ENCODE data around the gene CLSTN2. TPM values are rescaled to one million over a fixed set of nuclear protein-coding genes. Genes with fewer than 3 reads are reported as not detected.

CLSTN2 gene
- total and polyA plus RNA-seq, 9 donors: 28.9 to 263 (median 134) TPM

DNA sequence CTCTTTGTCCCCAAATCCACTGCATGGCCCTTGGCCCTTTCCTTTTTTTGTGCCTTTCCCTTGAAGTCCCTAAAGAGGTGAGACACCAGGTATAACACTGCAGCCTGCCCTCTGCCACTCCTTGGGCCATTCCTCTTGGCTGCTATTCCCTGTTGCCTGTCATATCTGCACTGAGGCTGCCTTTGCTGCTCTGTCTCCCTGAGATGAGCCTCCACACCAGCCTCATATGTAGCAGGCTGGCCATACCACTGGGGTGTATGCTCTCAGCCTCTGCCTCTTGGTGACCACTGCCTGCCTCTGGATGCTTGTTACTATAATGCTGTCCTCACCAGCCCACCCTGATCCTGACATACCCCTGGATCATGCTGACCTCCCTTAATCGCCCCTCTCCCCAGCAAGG is 252.0 kb downstream of the CLSTN2 start:
- intact Hi-C loops (cut with DNase I): no loop called here
- no peak overlapping the region for H3K27ac ChIP-seq
- no peak overlapping the region for H3K4me3 ChIP-seq
- WGBS, 3 donors: 100% methylated on average over 1 of the region's 1 CpG
- peaks cover 11% of the 10 kb centered on the region for H3K4me1 ChIP-seq (ENCODE audit: insufficient read depth)
- no peaks in the 10 kb centered on the region for H3K27me3 ChIP-seq
- no peaks in the 10 kb centered on the region for H3K9me3 ChIP-seq
- no peak for TF ChIP-seq EP300 (IDR thresholded peaks at IDR 0.05)
- TF ChIP-seq, protein P1, sequence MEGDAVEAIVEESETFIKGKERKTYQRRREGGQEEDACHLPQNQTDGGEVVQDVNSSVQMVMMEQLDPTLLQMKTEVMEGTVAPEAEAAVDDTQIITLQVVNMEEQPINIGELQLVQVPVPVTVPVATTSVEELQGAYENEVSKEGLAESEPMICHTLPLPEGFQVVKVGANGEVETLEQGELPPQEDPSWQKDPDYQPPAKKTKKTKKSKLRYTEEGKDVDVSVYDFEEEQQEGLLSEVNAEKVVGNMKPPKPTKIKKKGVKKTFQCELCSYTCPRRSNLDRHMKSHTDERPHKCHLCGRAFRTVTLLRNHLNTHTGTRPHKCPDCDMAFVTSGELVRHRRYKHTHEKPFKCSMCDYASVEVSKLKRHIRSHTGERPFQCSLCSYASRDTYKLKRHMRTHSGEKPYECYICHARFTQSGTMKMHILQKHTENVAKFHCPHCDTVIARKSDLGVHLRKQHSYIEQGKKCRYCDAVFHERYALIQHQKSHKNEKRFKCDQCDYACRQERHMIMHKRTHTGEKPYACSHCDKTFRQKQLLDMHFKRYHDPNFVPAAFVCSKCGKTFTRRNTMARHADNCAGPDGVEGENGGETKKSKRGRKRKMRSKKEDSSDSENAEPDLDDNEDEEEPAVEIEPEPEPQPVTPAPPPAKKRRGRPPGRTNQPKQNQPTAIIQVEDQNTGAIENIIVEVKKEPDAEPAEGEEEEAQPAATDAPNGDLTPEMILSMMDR (IDR thresholded peaks at IDR 0.05): no peak
- TF ChIP-seq POLR2A (IDR thresholded peaks at IDR 0.05): no peak
- no peaks in the 10 kb centered on the region for H3K36me3 ChIP-seq
- no peak for DNase-seq

DNA sequence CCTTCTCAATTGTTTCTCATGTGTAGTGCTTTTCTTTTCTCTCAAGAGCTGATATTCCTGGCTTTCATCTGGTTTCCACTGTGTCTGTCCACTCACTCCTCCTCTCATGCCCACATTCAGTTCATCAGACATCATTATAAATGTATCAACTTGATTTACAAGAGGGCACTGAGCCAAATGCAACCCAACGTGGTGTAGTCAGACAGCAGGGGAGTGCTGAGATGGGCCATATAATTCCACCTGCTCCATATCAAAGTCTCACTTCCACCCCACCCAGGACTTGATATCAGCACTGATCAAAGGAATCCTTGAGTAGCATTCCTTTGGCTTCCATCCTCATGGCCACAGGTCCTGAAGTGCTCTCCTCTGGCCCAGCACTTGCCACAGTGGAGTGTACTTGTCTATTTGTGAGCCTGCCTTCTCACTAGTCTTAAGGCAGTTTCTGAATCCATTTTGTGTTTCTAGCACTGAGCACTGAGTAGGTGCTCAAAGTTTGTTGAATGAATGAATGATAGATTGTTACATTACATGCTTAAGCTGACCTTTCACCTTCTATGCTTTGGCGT is 252.8 kb downstream of the CLSTN2 start:
- no peak for DNase-seq

DNA sequence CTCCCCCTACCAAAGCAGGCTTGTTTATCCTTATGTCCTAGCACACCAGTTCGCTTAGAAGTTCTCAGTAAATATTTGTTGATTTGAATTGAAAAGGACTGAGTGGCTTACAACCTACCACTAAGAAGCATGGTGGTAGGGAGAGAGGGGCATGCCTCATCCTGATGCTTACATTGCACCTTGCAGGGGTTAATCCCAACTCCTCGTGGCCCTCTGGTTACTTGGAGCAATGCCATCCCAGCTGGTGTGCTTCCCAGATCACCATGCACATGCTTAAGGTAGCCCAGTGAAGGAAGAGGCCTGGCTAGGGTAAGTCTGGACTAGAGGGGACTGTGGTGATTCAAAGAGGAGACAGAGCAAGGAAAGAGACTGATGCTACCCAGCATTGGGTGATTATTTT is 253.3 kb downstream of the CLSTN2 start:
- peak in 2 of 5 donors; percentile 25 to 33 for DNase-seq
- WGBS, 3 donors: 43 to 55% (median 50%) methylated on average over 2 of the region's 2 CpGs
- no peaks in the 10 kb centered on the region for H3K9me3 ChIP-seq
- H3K27ac ChIP-seq: no peak overlapping the region
- intact Hi-C loops (cut with DNase I): no loop called here
- H3K4me1 ChIP-seq (ENCODE audit: insufficient read depth): peaks cover 11% of the 10 kb centered on the region
- no peak overlapping the region for H3K4me3 ChIP-seq
- no peaks in the 10 kb centered on the region for H3K36me3 ChIP-seq
- no peak for TF ChIP-seq POLR2A (IDR thresholded peaks at IDR 0.05)
- TF ChIP-seq EP300 (IDR thresholded peaks at IDR 0.05): no peak
- TF ChIP-seq, protein P1 (IDR thresholded peaks at IDR 0.05): no peak
- no peaks in the 10 kb centered on the region for H3K27me3 ChIP-seq

More for the DNA sequence above, 252.8 kb downstream of the CLSTN2 start:
- Histone ChIP-seq H3K4me3 (no peak overlapping the region), H3K27ac (no peak overlapping the region), H3K27me3 (no peaks in the 10 kb centered on the region), H3K9me3 (no peaks in the 10 kb centered on the region), H3K4me1 (ENCODE audit: insufficient read depth) (peaks cover 11% of the 10 kb centered on the region), H3K36me3 (no peaks in the 10 kb centered on the region)
- WGBS, 3 donors: 60 to 71% (median 61%) methylated on average over 2 of the region's 2 CpGs
- TF ChIP-seq POLR2A (IDR thresholded peaks at IDR 0.05) (no peak), EP300 (IDR thresholded peaks at IDR 0.05) (no peak)
- TF ChIP-seq, protein P1 (IDR thresholded peaks at IDR 0.05): no peak
- intact Hi-C loops (cut with DNase I): no loop called here

DNA sequence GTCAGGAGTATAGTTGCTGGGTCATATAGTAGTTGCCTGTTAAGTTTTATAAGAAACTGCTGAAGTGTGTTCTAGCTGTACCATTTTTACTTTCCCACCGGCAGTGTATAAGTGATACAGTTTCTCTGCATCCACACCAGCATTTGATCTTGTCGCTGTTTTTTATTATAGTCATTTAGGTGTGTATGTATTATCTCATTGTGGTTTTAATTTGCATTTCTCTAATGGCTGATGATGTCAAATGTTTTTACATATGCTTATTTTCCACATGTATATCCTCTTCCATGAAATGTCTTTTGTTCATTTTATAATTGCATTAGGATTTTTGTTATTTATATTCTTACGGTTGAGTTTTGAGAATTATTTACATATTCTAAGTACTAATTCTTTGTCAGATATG is 254.3 kb downstream of the CLSTN2 start:
- intact Hi-C loops (cut with DNase I): no loop called here
- Histone ChIP-seq H3K27ac (no peak overlapping the region), H3K4me3 (no peak overlapping the region), H3K36me3 (no peaks in the 10 kb centered on the region), H3K27me3 (no peaks in the 10 kb centered on the region), H3K9me3 (no peaks in the 10 kb centered on the region), H3K4me1 (ENCODE audit: insufficient read depth) (peaks cover 11% of the 10 kb centered on the region)
- DNase-seq: no peak
- 75 to 84% (median 83%) methylated on average over 3 of the region's 3 CpGs for WGBS, 3 donors
- TF ChIP-seq POLR2A (IDR thresholded peaks at IDR 0.05): no peak
- TF ChIP-seq EP300 (IDR thresholded peaks at IDR 0.05): no peak
- TF ChIP-seq, protein P1 (IDR thresholded peaks at IDR 0.05): no peak
